ENCODE results near the gene MEGF8.

Gene MEGF8, protein sequence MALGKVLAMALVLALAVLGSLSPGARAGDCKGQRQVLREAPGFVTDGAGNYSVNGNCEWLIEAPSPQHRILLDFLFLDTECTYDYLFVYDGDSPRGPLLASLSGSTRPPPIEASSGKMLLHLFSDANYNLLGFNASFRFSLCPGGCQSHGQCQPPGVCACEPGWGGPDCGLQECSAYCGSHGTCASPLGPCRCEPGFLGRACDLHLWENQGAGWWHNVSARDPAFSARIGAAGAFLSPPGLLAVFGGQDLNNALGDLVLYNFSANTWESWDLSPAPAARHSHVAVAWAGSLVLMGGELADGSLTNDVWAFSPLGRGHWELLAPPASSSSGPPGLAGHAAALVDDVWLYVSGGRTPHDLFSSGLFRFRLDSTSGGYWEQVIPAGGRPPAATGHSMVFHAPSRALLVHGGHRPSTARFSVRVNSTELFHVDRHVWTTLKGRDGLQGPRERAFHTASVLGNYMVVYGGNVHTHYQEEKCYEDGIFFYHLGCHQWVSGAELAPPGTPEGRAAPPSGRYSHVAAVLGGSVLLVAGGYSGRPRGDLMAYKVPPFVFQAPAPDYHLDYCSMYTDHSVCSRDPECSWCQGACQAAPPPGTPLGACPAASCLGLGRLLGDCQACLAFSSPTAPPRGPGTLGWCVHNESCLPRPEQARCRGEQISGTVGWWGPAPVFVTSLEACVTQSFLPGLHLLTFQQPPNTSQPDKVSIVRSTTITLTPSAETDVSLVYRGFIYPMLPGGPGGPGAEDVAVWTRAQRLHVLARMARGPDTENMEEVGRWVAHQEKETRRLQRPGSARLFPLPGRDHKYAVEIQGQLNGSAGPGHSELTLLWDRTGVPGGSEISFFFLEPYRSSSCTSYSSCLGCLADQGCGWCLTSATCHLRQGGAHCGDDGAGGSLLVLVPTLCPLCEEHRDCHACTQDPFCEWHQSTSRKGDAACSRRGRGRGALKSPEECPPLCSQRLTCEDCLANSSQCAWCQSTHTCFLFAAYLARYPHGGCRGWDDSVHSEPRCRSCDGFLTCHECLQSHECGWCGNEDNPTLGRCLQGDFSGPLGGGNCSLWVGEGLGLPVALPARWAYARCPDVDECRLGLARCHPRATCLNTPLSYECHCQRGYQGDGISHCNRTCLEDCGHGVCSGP (N-terminal part only)

DNA sequence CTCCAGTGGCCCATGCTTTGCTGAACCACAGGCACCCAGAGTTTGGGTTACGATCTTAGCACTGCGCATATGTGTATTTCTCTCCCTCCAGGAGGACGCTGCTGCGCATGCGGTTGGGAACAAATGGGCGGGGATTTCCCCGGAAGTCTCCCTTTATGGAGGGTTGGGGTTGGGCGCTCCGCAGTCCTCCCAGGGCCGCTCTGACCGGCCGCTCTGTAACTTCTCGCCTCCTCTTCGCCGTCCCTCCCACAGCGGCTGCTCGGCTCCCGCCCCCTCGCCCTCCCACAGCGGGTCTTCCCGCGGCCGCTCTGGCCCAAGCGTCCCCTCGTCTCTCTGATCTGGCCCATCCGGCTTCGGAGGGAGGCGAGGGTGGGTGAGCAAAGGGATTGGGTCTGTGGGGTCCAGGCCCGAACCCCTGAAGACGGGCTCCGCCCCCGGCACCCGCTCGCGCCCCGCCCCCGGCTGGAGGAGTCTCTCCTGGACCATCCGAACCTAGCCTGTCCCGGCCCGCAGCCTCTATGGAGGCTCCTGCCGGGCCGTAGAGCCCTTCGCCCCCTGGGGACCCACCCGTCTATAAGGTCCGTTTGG, at the start of gene MEGF8:
Gene MEGF8, plus strand, starts transcription at position 328 of the 588 bp plus-strand sequence. CDS start 609 bp downstream, outside the sequence.
- peak; percentile 98 for DNase-seq (ENCODE audit: low spot score)
- in situ Hi-C loops (cut with MboI; ENCODE audit: low sequenced_read_pairs, unreplicated experiment) = no loop called here
- TF ChIP-seq, protein P1, sequence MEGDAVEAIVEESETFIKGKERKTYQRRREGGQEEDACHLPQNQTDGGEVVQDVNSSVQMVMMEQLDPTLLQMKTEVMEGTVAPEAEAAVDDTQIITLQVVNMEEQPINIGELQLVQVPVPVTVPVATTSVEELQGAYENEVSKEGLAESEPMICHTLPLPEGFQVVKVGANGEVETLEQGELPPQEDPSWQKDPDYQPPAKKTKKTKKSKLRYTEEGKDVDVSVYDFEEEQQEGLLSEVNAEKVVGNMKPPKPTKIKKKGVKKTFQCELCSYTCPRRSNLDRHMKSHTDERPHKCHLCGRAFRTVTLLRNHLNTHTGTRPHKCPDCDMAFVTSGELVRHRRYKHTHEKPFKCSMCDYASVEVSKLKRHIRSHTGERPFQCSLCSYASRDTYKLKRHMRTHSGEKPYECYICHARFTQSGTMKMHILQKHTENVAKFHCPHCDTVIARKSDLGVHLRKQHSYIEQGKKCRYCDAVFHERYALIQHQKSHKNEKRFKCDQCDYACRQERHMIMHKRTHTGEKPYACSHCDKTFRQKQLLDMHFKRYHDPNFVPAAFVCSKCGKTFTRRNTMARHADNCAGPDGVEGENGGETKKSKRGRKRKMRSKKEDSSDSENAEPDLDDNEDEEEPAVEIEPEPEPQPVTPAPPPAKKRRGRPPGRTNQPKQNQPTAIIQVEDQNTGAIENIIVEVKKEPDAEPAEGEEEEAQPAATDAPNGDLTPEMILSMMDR (IDR thresholded peaks at IDR 0.05; ENCODE audit: borderline replicate concordance, control extremely low read depth, extremely low read depth, insufficient read depth, missing control alignments) = peak; percentile 85

DNA sequence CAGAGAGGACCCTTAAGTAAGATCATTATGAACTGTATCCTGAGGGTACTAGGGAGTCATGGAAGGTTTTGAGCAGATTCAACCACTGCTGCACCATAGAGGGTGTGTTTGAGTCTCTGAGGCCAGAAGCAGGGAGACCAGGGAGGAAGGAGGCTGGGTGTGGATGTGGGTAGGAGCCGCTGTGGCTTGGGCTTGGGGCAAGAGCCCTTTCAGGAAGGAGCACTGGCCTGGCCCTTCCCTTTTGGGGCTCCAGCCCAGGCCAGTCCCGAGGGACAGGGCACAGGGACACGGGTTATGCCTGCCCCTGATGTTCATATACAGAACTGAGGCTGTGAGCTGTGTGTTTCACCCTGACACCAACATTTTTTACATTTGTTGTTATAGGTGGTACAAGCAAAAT, 49.2 kb upstream of the MEGF8 start:
- in situ Hi-C loops (cut with MboI; ENCODE audit: low sequenced_read_pairs, unreplicated experiment) = no loop called here
- TF ChIP-seq, protein P1 (IDR thresholded peaks at IDR 0.05; ENCODE audit: borderline replicate concordance, control extremely low read depth, extremely low read depth, insufficient read depth, missing control alignments) = no peak
- no peak for DNase-seq (ENCODE audit: low spot score)

DNA sequence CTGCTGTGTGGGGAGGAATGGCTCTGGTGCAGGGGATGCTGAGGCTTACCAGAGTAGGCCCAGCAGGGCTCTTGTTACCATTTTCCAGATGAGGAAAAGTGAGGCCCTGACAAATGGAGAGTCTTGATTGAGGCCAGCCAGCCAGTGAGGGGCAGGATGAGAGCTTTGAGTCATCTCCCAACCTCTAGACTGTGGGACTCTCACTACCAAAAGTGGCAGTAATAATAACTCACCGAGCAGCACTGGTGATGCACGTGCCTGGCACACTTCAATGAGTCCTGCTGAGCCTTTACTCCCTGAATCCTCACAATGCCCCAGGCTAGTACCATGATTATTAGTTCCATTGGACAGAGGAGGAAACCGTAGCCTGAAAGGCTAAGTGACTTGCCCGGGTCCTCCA, 48.6 kb upstream of the MEGF8 start:
- in situ Hi-C loops (cut with MboI; ENCODE audit: low sequenced_read_pairs, unreplicated experiment) = no loop called here
- DNase-seq (ENCODE audit: low spot score) = no peak

DNA sequence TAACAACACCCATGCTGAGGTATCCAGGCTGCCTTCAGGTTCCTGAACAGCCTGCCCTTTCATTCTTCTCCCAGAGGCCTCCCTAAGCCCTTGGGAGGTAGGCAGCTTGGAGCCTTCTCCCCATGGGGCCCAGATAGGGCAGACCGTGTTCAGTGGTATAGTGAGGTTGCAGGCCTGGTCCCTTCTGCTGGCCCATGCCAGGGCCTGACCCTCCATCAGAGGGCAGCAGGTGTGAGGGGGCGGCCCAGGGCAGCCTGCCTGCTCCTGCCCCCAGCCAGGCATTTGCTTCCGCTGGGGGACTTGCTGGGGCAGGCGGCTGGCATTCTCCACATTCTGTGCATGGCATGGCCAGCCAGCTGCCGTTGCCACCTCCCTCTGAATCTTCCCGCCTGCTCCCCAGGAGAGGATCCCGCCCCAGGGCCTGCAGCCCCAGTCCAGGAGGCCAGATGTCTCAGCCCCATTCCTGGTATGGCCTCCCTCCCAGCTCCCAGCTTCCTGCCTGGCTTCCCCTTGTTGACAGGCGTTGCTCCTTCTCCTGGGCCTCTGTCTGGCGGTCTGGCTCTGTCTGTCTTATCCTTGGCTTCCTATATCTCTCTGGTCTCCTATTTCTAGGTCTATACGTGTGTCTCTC, 47.5 kb upstream of the MEGF8 start:
- in situ Hi-C loops (cut with MboI; ENCODE audit: low sequenced_read_pairs, unreplicated experiment) = no loop called here
- DNase-seq (ENCODE audit: low spot score) = no peak
- TF ChIP-seq, protein P1 (IDR thresholded peaks at IDR 0.05; ENCODE audit: borderline replicate concordance, control extremely low read depth, extremely low read depth, insufficient read depth, missing control alignments) = no peak

More for the DNA sequence above, 48.6 kb upstream of the MEGF8 start:
- TF ChIP-seq, protein P1 (IDR thresholded peaks at IDR 0.05; ENCODE audit: borderline replicate concordance, control extremely low read depth, extremely low read depth, insufficient read depth, missing control alignments) = no peak

DNA sequence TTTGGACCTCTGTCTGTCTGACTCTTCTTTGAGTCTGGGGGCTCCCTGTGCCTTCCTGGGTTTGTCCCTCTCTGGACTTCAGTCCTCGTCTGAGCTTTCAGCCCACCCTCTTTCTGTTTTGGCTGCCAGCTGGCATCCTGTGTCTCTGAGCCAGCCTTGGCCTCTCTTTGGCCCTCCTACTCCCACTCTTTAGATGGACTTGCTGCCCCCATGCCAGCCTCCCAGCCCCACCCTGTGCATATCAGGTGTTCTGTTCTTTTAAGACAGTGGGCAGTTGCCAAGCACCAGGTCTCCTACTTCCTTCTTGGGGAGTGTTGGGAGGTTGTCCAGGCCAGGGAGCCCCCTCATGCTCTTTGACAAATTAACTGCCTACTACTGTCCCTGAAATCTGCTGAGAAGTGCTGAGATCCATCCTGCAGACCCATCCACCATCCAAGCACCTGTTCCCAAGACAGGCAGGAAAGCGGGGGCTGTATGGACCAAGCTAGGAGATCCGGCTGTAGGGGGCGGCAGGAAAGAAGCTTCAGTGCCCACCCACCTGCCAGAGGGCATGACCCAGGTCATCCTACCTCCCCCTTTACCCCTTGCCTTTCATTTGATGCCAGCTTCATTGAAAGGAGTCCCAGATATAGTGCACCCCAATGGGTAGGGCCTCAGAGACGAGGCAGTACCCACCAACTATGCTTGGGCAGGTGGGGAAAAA, 46.8 kb upstream of the MEGF8 start:
- no peak for DNase-seq (ENCODE audit: low spot score)
- in situ Hi-C loops (cut with MboI; ENCODE audit: low sequenced_read_pairs, unreplicated experiment) = no loop called here
- TF ChIP-seq, protein P1 (IDR thresholded peaks at IDR 0.05; ENCODE audit: borderline replicate concordance, control extremely low read depth, extremely low read depth, insufficient read depth, missing control alignments) = no peak
